GM23248 (cell line): ENCODE data around the gene STARD8. TPM values are rescaled to one million over a fixed set of nuclear protein-coding genes. Genes with fewer than 3 reads are reported as not detected.

Source experiments
- DNase-seq: peaks from one replicate; pipeline ENCODE4 v3.0.0-alpha.2; 2015
- H2AFZ ChIP-seq: fragments of 200-600 bp; sonication (generic); 2 replicates; pipeline ENCODE4 v1.6.1; 2016; ENCODE audit warnings: antibody characterized with exemption
- H3F3A ChIP-seq: fragments of 200-600 bp; sonication (generic); 2 replicates; pipeline ENCODE4 v1.6.1; 2016; ENCODE audit warnings: mild to moderate bottlenecking, antibody characterized with exemption, mixed run types; ENCODE audit not compliant: insufficient read depth
- H3K27ac ChIP-seq: fragments of 200-600 bp; sonication (generic); 2 replicates; pipeline ENCODE4 v1.5.1; 2016; ENCODE audit warnings: mild to moderate bottlenecking
- H3K27me3 ChIP-seq: fragments of 200-600 bp; sonication (generic); replicated peaks from 2 replicates; pipeline ENCODE4 v1.6.1; 2016; ENCODE audit warnings: mild to moderate bottlenecking; ENCODE audit not compliant: insufficient read depth
- H3K36me3 ChIP-seq: fragments of 200-600 bp; sonication (generic); 2 replicates; pipeline ENCODE4 v1.6.1; 2016; ENCODE audit warnings: low read depth, mild to moderate bottlenecking
- H3K4me1 ChIP-seq: fragments of 200-600 bp; sonication (generic); 2 replicates; pipeline ENCODE4 v1.6.1; 2016; ENCODE audit warnings: mild to moderate bottlenecking; ENCODE audit not compliant: insufficient read depth
- H3K4me2 ChIP-seq: fragments of 200-600 bp; sonication (generic); one replicate; pipeline ENCODE4 v1.6.1; 2016; ENCODE audit warnings: mild to moderate bottlenecking; ENCODE audit not compliant: unreplicated experiment
- H3K4me3 ChIP-seq: fragments of 200-600 bp; sonication (generic); 2 replicates; pipeline ENCODE4 v1.5.1; 2016; ENCODE audit warnings: mild to moderate bottlenecking
- H3K79me2 ChIP-seq: fragments of 200-600 bp; sonication (generic); 2 replicates; pipeline ENCODE4 v1.6.1; 2016; ENCODE audit warnings: mild to moderate bottlenecking; ENCODE audit not compliant: insufficient read depth
- H3K9ac ChIP-seq: fragments of 200-600 bp; sonication (generic); 2 replicates; pipeline ENCODE4 v1.6.1; 2016; ENCODE audit warnings: mild to moderate bottlenecking
- H3K9me2 ChIP-seq: fragments of 200-600 bp; sonication (generic); 2 replicates; pipeline ENCODE4 v1.6.1; 2016; ENCODE audit warnings: mixed run types, mild to moderate bottlenecking, moderate library complexity; ENCODE audit not compliant: insufficient read depth
- H3K9me3 ChIP-seq: fragments of 200-600 bp; sonication (generic); one replicate; pipeline ENCODE4 v1.6.1; 2017; ENCODE audit warnings: low read depth
- H4K20me1 ChIP-seq: fragments of 200-600 bp; sonication (generic); 2 replicates; pipeline ENCODE4 v1.6.0; 2016; ENCODE audit not compliant: insufficient read depth
- EZH2 ChIP-seq: fragments of 200-600 bp; sonication (generic); IDR thresholded peaks from 2 replicates; pipeline ENCODE4 v1.6.1; 2018; ENCODE audit warnings: antibody characterized with exemption, mild to moderate bottlenecking; ENCODE audit not compliant: insufficient read depth, poor library complexity, severe bottlenecking
- EZH2phosphoT487 ChIP-seq: fragments of 200-600 bp; sonication (generic); IDR thresholded peaks from 2 replicates; pipeline ENCODE4 v1.6.1; 2018; ENCODE audit warnings: antibody characterized with exemption, moderate library complexity, mild to moderate bottlenecking, low read depth; ENCODE audit not compliant: insufficient read depth
- WGBS, 2 experiments: methylation state at CpG; one replicate each; pipeline ENCODE4 v1.1.6; 2015 to 2017; ENCODE audit warnings: low lambda C conversion rate in 2 of 2, low coverage in 1 of 2; ENCODE audit errors: missing lambda C conversion rate in 2 of 2; 5-methylcytosine and 5-hydroxymethylcytosine counted together
- in situ Hi-C: fragments of 300-500 bp; cut with MboI; formaldehyde crosslinking; loops from 2 replicates; pipeline ENCODE4 v1.15.0; 2020
- polyA plus RNA-seq: library from polyadenylated mRNA; unstranded; fragments of >200 nt; fragmentation: Nextera tagmentation; extraction: Ambion mirVana; gene quantifications from 2 replicates; pipeline ENCODE4 v1.2.1, GENCODE V29; 2016
- total RNA-seq: library from RNA; depleted of rRNA; stranded (reverse); fragments of >200 nt; shearing (Covaris generic); gene quantifications from 2 replicates; pipeline ENCODE4 v1.2.3, GENCODE V29; 2014

Gene STARD8
- total and polyA plus RNA-seq, 2 experiments from 2014 or later, result 0.69 to 2.4 TPM

- DNase-seq, result no peak
- H4K20me1 ChIP-seq, result no peaks in the 10 kb centered on the region
- H3K9me2 ChIP-seq, result no peaks in the 10 kb centered on the region
- no peaks in the 10 kb centered on the region for H3K9me3 ChIP-seq
- H3K9ac ChIP-seq, result no peak overlapping the region
- H3K4me1 ChIP-seq, result no peaks in the 10 kb centered on the region
- H3K36me3 ChIP-seq, result no peaks in the 10 kb centered on the region
- H2AFZ ChIP-seq, result no peak overlapping the region
- no peaks in the 10 kb centered on the region for H3K79me2 ChIP-seq
- in situ Hi-C loops, result loop anchor here (25.0 kb wide), 2 partner anchors 181 to 531 kb away; no protein-coding TSS in a partner anchor
- no peak overlapping the region for H3K4me3 ChIP-seq
- WGBS, 2 experiments, result 100% methylated on average over 2 to 3 of the region's 10 CpGs
- no peak overlapping the region for H3K4me2 ChIP-seq
- no peak overlapping the region for H3K27ac ChIP-seq
- H3K27me3 ChIP-seq, result no peaks in the 10 kb centered on the region
- TF ChIP-seq EZH2 (no peak), EZH2phosphoT487 (no peak)
- no peaks in the 10 kb centered on the region for H3F3A ChIP-seq
These were observed 71.0 kb downstream of the STARD8 start for GRCh38 chrX:68718443-68718820.

- no peaks in the 10 kb centered on the region for H3K9me3 ChIP-seq
These were observed 71.9 kb downstream of the STARD8 start for GRCh38 chrX:68719181-68719903.

GRCh38 chrX:68719904-68720614, 72.6 kb downstream of the STARD8 start:
- H3F3A ChIP-seq, result no peaks in the 10 kb centered on the region
- 90 to 91% methylated on average over 4 to 11 of the region's 11 CpGs for WGBS, 2 experiments
- peak; percentile 11 for DNase-seq
- in situ Hi-C loops, result loop anchor here (25.0 kb wide), 2 partner anchors 183 to 533 kb away; no protein-coding TSS in a partner anchor
- H4K20me1 ChIP-seq, result no peaks in the 10 kb centered on the region
- H3K4me3 ChIP-seq, result no peak overlapping the region
- no peak overlapping the region for H2AFZ ChIP-seq
- no peak for TF ChIP-seq EZH2phosphoT487
- no peak for TF ChIP-seq EZH2
- no peak overlapping the region for H3K9ac ChIP-seq
- no peaks in the 10 kb centered on the region for H3K9me2 ChIP-seq
- H3K36me3 ChIP-seq, result no peaks in the 10 kb centered on the region
- H3K27me3 ChIP-seq, result no peaks in the 10 kb centered on the region
- no peaks in the 10 kb centered on the region for H3K79me2 ChIP-seq
- no peaks in the 10 kb centered on the region for H3K4me1 ChIP-seq
- H3K9me3 ChIP-seq, result no peaks in the 10 kb centered on the region
- no peak overlapping the region for H3K4me2 ChIP-seq
- no peak overlapping the region for H3K27ac ChIP-seq

More at GRCh38 chrX:68719181-68719903, 71.9 kb downstream of the STARD8 start:
- no peak overlapping the region for H3K9ac ChIP-seq
- no peak for DNase-seq
- no peaks in the 10 kb centered on the region for H3K4me1 ChIP-seq
- no peak overlapping the region for H3K4me3 ChIP-seq
- no peak overlapping the region for H2AFZ ChIP-seq
- no peaks in the 10 kb centered on the region for H3K27me3 ChIP-seq
- no peaks in the 10 kb centered on the region for H4K20me1 ChIP-seq
- H3F3A ChIP-seq, result no peaks in the 10 kb centered on the region
- TF ChIP-seq EZH2 (no peak), EZH2phosphoT487 (no peak)
- no peaks in the 10 kb centered on the region for H3K79me2 ChIP-seq
- 96 to 99% methylated on average over 9 to 14 of the region's 14 CpGs for WGBS, 2 experiments
- no peak overlapping the region for H3K27ac ChIP-seq
- in situ Hi-C loops, result loop anchor here (25.0 kb wide), 2 partner anchors 182 to 532 kb away; no protein-coding TSS in a partner anchor
- no peak overlapping the region for H3K4me2 ChIP-seq
- H3K36me3 ChIP-seq, result no peaks in the 10 kb centered on the region
- no peaks in the 10 kb centered on the region for H3K9me2 ChIP-seq

GRCh38 chrX:68720851-68721250, 73.4 kb downstream of the STARD8 start:
- in situ Hi-C loops, result loop anchor here (25.0 kb wide), 2 partner anchors 184 to 534 kb away; no protein-coding TSS in a partner anchor
- Histone ChIP-seq H3K9ac (no peak overlapping the region), H4K20me1 (no peaks in the 10 kb centered on the region), H3K9me2 (no peaks in the 10 kb centered on the region), H3F3A (no peaks in the 10 kb centered on the region), H3K9me3 (no peaks in the 10 kb centered on the region), H3K27me3 (no peaks in the 10 kb centered on the region), H3K27ac (no peak overlapping the region), H2AFZ (no peak overlapping the region), H3K4me2 (no peak overlapping the region), H3K79me2 (no peaks in the 10 kb centered on the region), H3K36me3 (no peaks in the 10 kb centered on the region), H3K4me1 (no peaks in the 10 kb centered on the region), H3K4me3 (no peak overlapping the region)
- 100% methylated on average over 6 to 9 of the region's 9 CpGs for WGBS, 2 experiments
- no peak for DNase-seq
- TF ChIP-seq EZH2, result no peak
- no peak for TF ChIP-seq EZH2phosphoT487
